Measurements from ENCODE around the gene DERL2. TPM values are rescaled to one million over a fixed set of nuclear protein-coding genes. Genes with fewer than 3 reads are reported as not detected.
A peak's percentile ranks its signal among the peaks of the same experiment; 100 is the strongest.

DERL2 gene
- total and polyA plus RNA-seq, 2 experiments from 2014 or later = 38.6 to 160 TPM

- no peaks in the 10 kb centered on the region for H3K9me3 ChIP-seq (ENCODE audit: low read depth)
- H3F3A ChIP-seq (ENCODE audit: insufficient read depth) = peaks cover 10% of the 10 kb centered on the region; the same call in 1 of the 2 replicates
- H4K20me1 ChIP-seq (ENCODE audit: insufficient read depth) = no peaks in the 10 kb centered on the region
- no peak for TF ChIP-seq EZH2phosphoT487 (IDR thresholded peaks at IDR 0.05; ENCODE audit: insufficient read depth, low read depth)
- TF ChIP-seq EZH2 (IDR thresholded peaks at IDR 0.05; ENCODE audit: insufficient read depth, poor library complexity, severe bottlenecking) = no peak
- H3K4me3 ChIP-seq = no peak overlapping the region
- no peak overlapping the region for H2AFZ ChIP-seq
- H3K9me2 ChIP-seq (ENCODE audit: insufficient read depth) = no peaks in the 10 kb centered on the region
- no peaks in the 10 kb centered on the region for H3K79me2 ChIP-seq (ENCODE audit: insufficient read depth)
- in situ Hi-C loops (cut with MboI) = no loop called here
- no peaks in the 10 kb centered on the region for H3K4me1 ChIP-seq (ENCODE audit: insufficient read depth)
- H3K36me3 ChIP-seq (ENCODE audit: low read depth) = peaks cover 29% of the 10 kb centered on the region
- no peak overlapping the region for H3K4me2 ChIP-seq (ENCODE audit: unreplicated experiment)
- WGBS, 2 experiments (ENCODE audit: low coverage in 1 of 2, low lambda C conversion rate in 2 of 2, missing lambda C conversion rate in 2 of 2) = 92 to 94% methylated on average over 22 of the region's 22 CpGs
- DNase-seq = no peak
- H3K9ac ChIP-seq = no peak overlapping the region
- no peaks in the 10 kb centered on the region for H3K27me3 ChIP-seq (replicated peaks; ENCODE audit: insufficient read depth)
- no peak overlapping the region for H3K27ac ChIP-seq
Observed at GRCh38 chr17:5444209-5444608, 41.8 kb downstream of the DERL2 start.

- Histone ChIP-seq H3K4me2 (ENCODE audit: unreplicated experiment) (no peak overlapping the region), H2AFZ (no peak overlapping the region), H3K4me3 (no peak overlapping the region), H3K4me1 (ENCODE audit: insufficient read depth) (no peaks in the 10 kb centered on the region), H4K20me1 (ENCODE audit: insufficient read depth) (no peaks in the 10 kb centered on the region), H3K79me2 (ENCODE audit: insufficient read depth) (peaks cover under 1% of the 10 kb centered on the region), H3K36me3 (ENCODE audit: low read depth) (peaks cover 24% of the 10 kb centered on the region), H3K9ac (no peak overlapping the region), H3K9me2 (ENCODE audit: insufficient read depth) (no peaks in the 10 kb centered on the region), H3K27ac (no peak overlapping the region), H3K9me3 (ENCODE audit: low read depth) (no peaks in the 10 kb centered on the region), H3F3A (ENCODE audit: insufficient read depth) (peaks cover 10% of the 10 kb centered on the region; the same call in 1 of the 2 replicates), H3K27me3 (replicated peaks; ENCODE audit: insufficient read depth) (no peaks in the 10 kb centered on the region)
- in situ Hi-C loops (cut with MboI) = no loop called here
- TF ChIP-seq EZH2 (IDR thresholded peaks at IDR 0.05; ENCODE audit: insufficient read depth, poor library complexity, severe bottlenecking) = no peak
- TF ChIP-seq EZH2phosphoT487 (IDR thresholded peaks at IDR 0.05; ENCODE audit: insufficient read depth, low read depth) = no peak
- WGBS, 2 experiments (ENCODE audit: low coverage in 1 of 2, low lambda C conversion rate in 2 of 2, missing lambda C conversion rate in 2 of 2) = 92% methylated on average over 6 of the region's 6 CpGs
- no peak for DNase-seq
Observed at GRCh38 chr17:5443728-5444127, 42.2 kb downstream of the DERL2 start.

GRCh38 chr17:5439446-5439764, 46.6 kb downstream of the DERL2 start:
- H3K9me3 ChIP-seq (ENCODE audit: low read depth) = no peaks in the 10 kb centered on the region
- H2AFZ ChIP-seq = peak overlapping the region; percentile 83
- 0 out of 2 replicates have a peak overlapping the region, but pooled peaks have one; percentile 12 for H3K27ac ChIP-seq
- no peaks in the 10 kb centered on the region for H3K9me2 ChIP-seq (ENCODE audit: insufficient read depth)
- in situ Hi-C loops (cut with MboI) = no loop called here
- H3K9ac ChIP-seq = peak overlapping the region; percentile 36
- peaks cover 27% of the 10 kb centered on the region for H3K36me3 ChIP-seq (ENCODE audit: low read depth)
- no peaks in the 10 kb centered on the region for H4K20me1 ChIP-seq (ENCODE audit: insufficient read depth)
- H3K4me3 ChIP-seq = peak overlapping the region; percentile 89
- DNase-seq = no peak
- WGBS, 2 experiments (ENCODE audit: low coverage in 1 of 2, low lambda C conversion rate in 2 of 2, missing lambda C conversion rate in 2 of 2) = 0% methylated on average over 1 of the region's 1 CpG
- peaks cover 19% of the 10 kb centered on the region; the same call in 1 of the 2 replicates for H3F3A ChIP-seq (ENCODE audit: insufficient read depth)
- TF ChIP-seq EZH2phosphoT487 (IDR thresholded peaks at IDR 0.05; ENCODE audit: insufficient read depth, low read depth) = no peak
- no peak for TF ChIP-seq EZH2 (IDR thresholded peaks at IDR 0.05; ENCODE audit: insufficient read depth, poor library complexity, severe bottlenecking)
- no peaks in the 10 kb centered on the region for H3K27me3 ChIP-seq (replicated peaks; ENCODE audit: insufficient read depth)
- peaks cover 43% of the 10 kb centered on the region for H3K79me2 ChIP-seq (ENCODE audit: insufficient read depth)
- peaks cover 10% of the 10 kb centered on the region; the same call in 1 of the 2 replicates for H3K4me1 ChIP-seq (ENCODE audit: insufficient read depth)
- H3K4me2 ChIP-seq (ENCODE audit: unreplicated experiment) = peak overlapping the region; percentile 71

GRCh38 chr17:5438716-5439445, 47.1 kb downstream of the DERL2 start, which contains the start of gene C1QBP:
Gene C1QBP (minus strand): TSS chr17:5439155. CDS start chr17:5439073, 82 bp downstream.
- Histone ChIP-seq H3K79me2 (ENCODE audit: insufficient read depth) (peaks cover 45% of the 10 kb centered on the region), H4K20me1 (ENCODE audit: insufficient read depth) (no peaks in the 10 kb centered on the region), H3K9me2 (ENCODE audit: insufficient read depth) (no peaks in the 10 kb centered on the region), H3K4me3 (peak within 1 kb of the TSS; percentile 89), H3K4me2 (ENCODE audit: unreplicated experiment) (peak within 1 kb of the TSS; percentile 90), H3K27me3 (replicated peaks; ENCODE audit: insufficient read depth) (no peaks in the 10 kb centered on the region), H3K4me1 (ENCODE audit: insufficient read depth) (peaks cover 10% of the 10 kb centered on the region; the same call in 1 of the 2 replicates), H3F3A (ENCODE audit: insufficient read depth) (peaks cover 21% of the 10 kb centered on the region; the same call in 1 of the 2 replicates), H3K9ac (peak within 1 kb of the TSS; percentile 83), H2AFZ (peak within 1 kb of the TSS; percentile 83), H3K9me3 (ENCODE audit: low read depth) (no peaks in the 10 kb centered on the region), H3K36me3 (ENCODE audit: low read depth) (peaks cover 27% of the 10 kb centered on the region), H3K27ac (peak within 1 kb of the TSS; percentile 44)
- TF ChIP-seq EZH2 (IDR thresholded peaks at IDR 0.05; ENCODE audit: insufficient read depth, poor library complexity, severe bottlenecking) = no peak
- TF ChIP-seq EZH2phosphoT487 (IDR thresholded peaks at IDR 0.05; ENCODE audit: insufficient read depth, low read depth) = no peak
- in situ Hi-C loops (cut with MboI) = no loop called here
- peak; percentile 95 for DNase-seq
- WGBS, 2 experiments (ENCODE audit: low coverage in 1 of 2, low lambda C conversion rate in 2 of 2, missing lambda C conversion rate in 2 of 2) = 2% methylated on average over 28 to 49 of the region's 75 CpGs
